BE2C (cell line): Measurements from ENCODE around the gene PRKCH.

Experiments
- DNase-seq: peaks from one replicate; pipeline ENCODE4 v3.0.0-alpha.2; 2020
- H3K27me3 ChIP-seq: fragments of 250-450 bp; sonication (Bioruptor Pico); 2 replicates; pipeline ENCODE4 v1.5.1; 2020; ENCODE audit warnings: mild to moderate bottlenecking
- H3K36me3 ChIP-seq: fragments of 250-450 bp; sonication (Bioruptor Pico); 2 replicates; pipeline ENCODE4 v1.5.1; 2020; ENCODE audit warnings: mild to moderate bottlenecking
- H3K4me1 ChIP-seq: fragments of 250-450 bp; sonication (Bioruptor Pico); 2 replicates; pipeline ENCODE4 v1.5.1; 2020
- H3K4me3 ChIP-seq: 2 replicates; pipeline ENCODE4 v1.5.1; 2011; ENCODE audit warnings: low read depth, low read length
- H3K9me3 ChIP-seq: fragments of 250-450 bp; sonication (Bioruptor Pico); 2 replicates; pipeline ENCODE4 v1.5.1; 2020
- TF ChIP-seq, protein P1 (sequence below): IDR thresholded peaks from 2 replicates; pipeline ENCODE4 v1.5.1; 2012; ENCODE audit warnings: mild to moderate bottlenecking, low read depth, low read length

The PRKCH gene

DNA sequence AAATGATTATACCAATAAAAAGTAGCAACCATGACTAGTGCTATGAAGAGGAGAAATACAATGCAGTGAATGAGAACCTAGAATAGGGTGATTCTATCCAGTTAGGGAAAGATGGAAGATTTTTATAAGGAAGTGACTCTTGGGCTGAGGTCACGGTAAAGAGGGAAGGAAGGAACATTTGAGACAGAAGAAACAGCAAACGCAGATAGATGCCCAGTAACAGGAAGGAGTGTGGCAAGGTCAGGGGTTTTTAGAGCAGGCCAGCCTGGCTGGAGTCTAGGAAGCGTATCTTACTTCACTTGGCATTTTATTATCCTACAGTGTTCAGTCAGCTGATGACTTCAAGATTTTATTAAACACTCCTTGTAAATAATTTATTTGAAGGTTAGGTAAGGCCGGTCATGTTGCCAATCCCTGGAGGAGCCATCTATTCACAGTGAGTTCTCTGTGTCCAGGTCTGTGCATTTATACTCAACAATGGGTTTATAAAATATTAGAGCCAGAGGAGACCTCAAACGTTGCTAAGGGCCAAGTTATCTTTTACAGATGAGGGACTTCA is 170.6 kb downstream of the PRKCH start:
- Histone ChIP-seq H3K9me3 (no peaks in the 10 kb centered on the region), H3K27me3 (no peaks in the 10 kb centered on the region), H3K36me3 (no peaks in the 10 kb centered on the region), H3K4me1 (no peaks in the 10 kb centered on the region), H3K4me3 (no peak overlapping the region)
- DNase-seq = no peak
- TF ChIP-seq, protein P1, sequence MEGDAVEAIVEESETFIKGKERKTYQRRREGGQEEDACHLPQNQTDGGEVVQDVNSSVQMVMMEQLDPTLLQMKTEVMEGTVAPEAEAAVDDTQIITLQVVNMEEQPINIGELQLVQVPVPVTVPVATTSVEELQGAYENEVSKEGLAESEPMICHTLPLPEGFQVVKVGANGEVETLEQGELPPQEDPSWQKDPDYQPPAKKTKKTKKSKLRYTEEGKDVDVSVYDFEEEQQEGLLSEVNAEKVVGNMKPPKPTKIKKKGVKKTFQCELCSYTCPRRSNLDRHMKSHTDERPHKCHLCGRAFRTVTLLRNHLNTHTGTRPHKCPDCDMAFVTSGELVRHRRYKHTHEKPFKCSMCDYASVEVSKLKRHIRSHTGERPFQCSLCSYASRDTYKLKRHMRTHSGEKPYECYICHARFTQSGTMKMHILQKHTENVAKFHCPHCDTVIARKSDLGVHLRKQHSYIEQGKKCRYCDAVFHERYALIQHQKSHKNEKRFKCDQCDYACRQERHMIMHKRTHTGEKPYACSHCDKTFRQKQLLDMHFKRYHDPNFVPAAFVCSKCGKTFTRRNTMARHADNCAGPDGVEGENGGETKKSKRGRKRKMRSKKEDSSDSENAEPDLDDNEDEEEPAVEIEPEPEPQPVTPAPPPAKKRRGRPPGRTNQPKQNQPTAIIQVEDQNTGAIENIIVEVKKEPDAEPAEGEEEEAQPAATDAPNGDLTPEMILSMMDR = no peak

DNA sequence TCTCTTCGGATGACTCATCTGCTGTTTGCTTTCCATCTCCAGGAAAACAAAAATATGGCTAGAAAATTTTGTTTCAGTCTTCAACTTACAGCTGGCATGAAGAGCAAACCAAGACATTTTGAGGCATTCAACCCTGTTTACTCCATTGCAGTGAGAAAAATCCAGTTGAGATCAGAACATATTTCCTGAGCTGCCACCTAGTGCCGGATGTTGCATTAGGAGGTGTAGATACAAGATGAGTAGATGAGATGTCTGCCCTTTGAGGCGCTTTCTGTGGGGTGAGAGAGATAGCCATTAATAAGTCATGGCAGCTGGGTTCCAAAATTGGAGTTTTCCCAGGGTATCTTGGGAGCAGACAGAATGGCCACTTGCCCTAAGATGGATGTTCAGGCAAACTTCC is 171.1 kb downstream of the PRKCH start:
- Histone ChIP-seq H3K9me3 (no peaks in the 10 kb centered on the region), H3K36me3 (no peaks in the 10 kb centered on the region), H3K4me3 (no peak overlapping the region), H3K27me3 (no peaks in the 10 kb centered on the region), H3K4me1 (no peaks in the 10 kb centered on the region)
- TF ChIP-seq, protein P1 = no peak; the same call in 1 of the 2 replicates
- no peak for DNase-seq

DNA sequence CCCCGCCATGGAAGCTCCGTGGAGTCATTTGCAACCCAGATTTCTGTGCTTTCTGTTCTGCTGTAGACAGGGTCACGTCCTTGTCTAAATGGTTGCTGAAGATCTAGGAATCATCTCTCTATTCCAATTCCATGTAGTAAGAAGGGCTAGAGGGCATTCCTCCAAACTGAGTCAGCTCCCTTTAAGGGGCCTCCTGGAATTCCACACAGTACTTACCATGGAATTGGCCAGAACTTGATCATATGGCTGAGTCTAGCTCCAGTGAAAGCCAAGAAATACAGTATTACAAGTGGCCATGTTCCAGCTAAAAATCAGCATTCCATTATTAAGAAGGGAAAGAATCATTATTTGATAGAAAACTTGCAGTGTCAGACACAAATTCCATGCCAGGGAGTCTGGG is 171.9 kb downstream of the PRKCH start:
- Histone ChIP-seq H3K4me1 (no peaks in the 10 kb centered on the region), H3K36me3 (no peaks in the 10 kb centered on the region), H3K9me3 (no peaks in the 10 kb centered on the region), H3K4me3 (no peak overlapping the region), H3K27me3 (no peaks in the 10 kb centered on the region)
- no peak for DNase-seq
- TF ChIP-seq, protein P1 = no peak

DNA sequence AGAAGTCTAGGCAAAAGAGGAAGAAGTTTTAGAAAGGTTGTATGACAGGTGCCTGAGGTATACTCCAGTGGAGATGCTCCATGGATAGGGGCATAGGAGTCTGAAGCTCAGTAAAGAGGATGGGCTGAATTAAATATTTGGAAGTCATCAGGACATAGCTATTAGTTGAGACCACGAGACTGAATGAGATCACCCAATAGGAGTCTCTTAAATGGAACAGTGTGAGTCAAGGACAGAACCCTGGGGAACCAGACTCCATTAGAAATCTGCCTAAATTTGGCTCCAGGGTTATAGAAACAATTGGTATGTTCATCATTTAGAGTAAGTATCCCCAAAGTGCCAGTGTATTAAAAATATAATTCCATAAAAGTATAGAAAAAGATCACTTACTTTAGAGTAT is 172.6 kb downstream of the PRKCH start:
- Histone ChIP-seq H3K36me3 (no peaks in the 10 kb centered on the region), H3K9me3 (no peaks in the 10 kb centered on the region), H3K27me3 (no peaks in the 10 kb centered on the region), H3K4me1 (no peaks in the 10 kb centered on the region), H3K4me3 (no peak overlapping the region)
- TF ChIP-seq, protein P1 = no peak
- no peak for DNase-seq

DNA sequence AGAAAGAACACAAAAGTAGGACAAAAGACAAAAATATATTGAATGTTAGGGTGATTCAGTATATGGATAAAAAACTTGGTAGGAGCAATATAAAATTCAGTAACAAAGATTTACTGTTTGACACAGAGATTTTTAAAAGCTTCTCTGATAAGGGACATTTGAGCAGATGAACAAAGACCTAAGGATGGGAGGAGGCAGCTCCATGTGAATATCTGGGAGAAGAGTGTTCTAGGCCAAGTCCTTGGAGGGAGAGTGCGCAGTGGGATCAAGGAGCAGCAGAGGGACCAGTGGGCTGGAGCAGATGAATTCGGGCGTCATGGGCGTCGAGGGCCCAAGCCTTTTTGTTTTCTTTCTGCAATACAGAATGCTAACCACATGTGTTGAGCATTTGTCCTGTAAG is 174.4 kb downstream of the PRKCH start:
- no peaks in the 10 kb centered on the region for H3K27me3 ChIP-seq
- no peaks in the 10 kb centered on the region for H3K36me3 ChIP-seq
- TF ChIP-seq, protein P1 = no peak
- H3K9me3 ChIP-seq = no peaks in the 10 kb centered on the region
- H3K4me3 ChIP-seq = no peak overlapping the region
- H3K4me1 ChIP-seq = no peaks in the 10 kb centered on the region
- DNase-seq = no peak

DNA sequence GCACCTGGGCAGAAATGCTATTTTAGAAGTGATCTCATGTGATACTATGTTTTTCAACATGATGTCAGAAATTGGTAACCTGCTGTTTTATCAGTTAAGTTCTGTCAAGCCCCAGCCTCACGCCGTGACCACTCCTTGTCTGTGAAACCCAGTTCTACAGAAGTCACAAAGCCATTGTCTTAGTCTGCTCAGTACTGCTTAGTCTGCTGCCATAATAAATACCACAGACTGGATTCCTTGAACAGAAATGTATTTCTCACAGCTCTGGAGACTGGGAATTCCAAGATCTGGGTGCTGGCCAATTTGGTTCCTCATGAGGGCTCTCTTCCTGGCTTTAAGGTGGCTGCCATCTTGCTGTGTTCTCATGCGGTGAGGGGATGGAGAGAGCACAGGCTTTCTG is 176.9 kb downstream of the PRKCH start:
- Histone ChIP-seq H3K4me1 (no peaks in the 10 kb centered on the region), H3K9me3 (no peaks in the 10 kb centered on the region), H3K27me3 (no peaks in the 10 kb centered on the region), H3K36me3 (no peaks in the 10 kb centered on the region), H3K4me3 (no peak overlapping the region)
- TF ChIP-seq, protein P1 = no peak
- DNase-seq = no peak
